VCaP (cell line): ENCODE data around the gene ATOX1.
A peak's percentile ranks its signal among the peaks of the same experiment; 100 is the strongest.

Experiments
- H3K27ac ChIP-seq: fragments of 450-650 bp; 2 replicates; pipeline ENCODE4 v1.5.1; 2017
- CTCF ChIP-seq: fragments of 450-650 bp; conservative IDR thresholded peaks from 2 replicates; pipeline ENCODE4 v1.5.1; 2017; ENCODE audit warnings: mild to moderate bottlenecking, moderate library complexity

ATOX1 gene

GRCh38 chr5:151758430-151759241 lies at the start of gene ATOX1:
ATOX1 (minus strand) TSS chr5:151758631; CDS start chr5:151758551, 80 bp downstream.
- peak; percentile 21; the same call in 1 of the 2 replicates for TF ChIP-seq CTCF
- H3K27ac ChIP-seq: peak within 1 kb of the TSS; percentile 82

- no peak for TF ChIP-seq CTCF
Measured at GRCh38 chr5:151805414-151806223, 47.2 kb upstream of the ATOX1 start.

DNA sequence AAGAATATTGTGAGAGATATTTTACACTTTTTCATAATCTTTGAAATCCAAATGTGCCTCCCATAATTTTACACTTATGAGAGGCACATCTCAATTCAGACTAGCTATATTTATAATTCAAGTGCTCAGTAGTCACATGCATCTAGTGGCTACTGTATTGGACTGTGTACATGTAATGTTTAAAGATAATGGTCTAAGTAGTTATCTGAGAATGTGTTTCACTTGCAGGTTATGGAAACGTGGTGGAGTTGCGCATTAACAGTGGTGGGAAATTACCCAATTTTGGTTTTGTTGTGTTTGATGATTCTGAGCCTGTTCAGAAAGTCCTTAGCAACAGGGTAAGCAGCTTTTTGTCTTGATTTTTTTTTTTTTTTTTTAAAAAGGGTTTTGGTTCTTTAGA lies 42.1 kb upstream of the ATOX1 start:
- TF ChIP-seq CTCF: no peak

More at GRCh38 chr5:151805414-151806223, 47.2 kb upstream of the ATOX1 start:
- H3K27ac ChIP-seq: no peak overlapping the region

GRCh38 chr5:151799407-151799806 lies 41.0 kb upstream of the ATOX1 start:
- no peak overlapping the region for H3K27ac ChIP-seq
- TF ChIP-seq CTCF: no peak

More for the DNA sequence above, 42.1 kb upstream of the ATOX1 start:
- no peak overlapping the region for H3K27ac ChIP-seq

DNA sequence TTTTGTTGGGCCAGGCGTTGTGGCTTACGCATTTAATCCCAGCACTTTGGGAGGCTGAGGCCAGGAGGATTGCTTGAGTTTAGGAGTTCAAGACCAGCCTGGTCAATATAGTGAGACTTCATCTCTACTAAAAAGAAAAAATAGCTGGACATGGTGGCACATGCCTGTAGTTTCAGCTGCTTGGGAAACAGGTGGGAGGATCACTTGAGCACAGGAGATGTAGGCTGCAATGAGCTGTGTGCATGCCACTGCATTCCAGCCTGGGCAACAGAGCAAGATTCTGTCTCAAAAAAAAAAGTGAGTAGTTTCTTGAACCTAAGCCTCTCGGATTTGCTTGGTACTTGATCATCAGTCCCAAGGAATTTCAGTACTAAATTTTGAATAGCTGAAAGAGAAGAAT lies 40.2 kb upstream of the ATOX1 start:
- no peak for TF ChIP-seq CTCF
- H3K27ac ChIP-seq: no peak overlapping the region

GRCh38 chr5:151795426-151795825 lies 37.0 kb upstream of the ATOX1 start:
- no peak overlapping the region for H3K27ac ChIP-seq
- no peak for TF ChIP-seq CTCF

GRCh38 chr5:151793358-151793757 lies 34.9 kb upstream of the ATOX1 start:
- no peak for TF ChIP-seq CTCF
- H3K27ac ChIP-seq: no peak overlapping the region
